HG03342 (cell line): Measurements from ENCODE around the gene TMEM175.

Source experiments
- ATAC-seq: cut with Tn5 transposase; IDR thresholded peaks from one replicate; pipeline ENCODE4 v1.9.1; 2021; ENCODE audit warnings: mild to moderate bottlenecking, moderate library complexity; ENCODE audit not compliant: unreplicated experiment

Gene TMEM175

DNA sequence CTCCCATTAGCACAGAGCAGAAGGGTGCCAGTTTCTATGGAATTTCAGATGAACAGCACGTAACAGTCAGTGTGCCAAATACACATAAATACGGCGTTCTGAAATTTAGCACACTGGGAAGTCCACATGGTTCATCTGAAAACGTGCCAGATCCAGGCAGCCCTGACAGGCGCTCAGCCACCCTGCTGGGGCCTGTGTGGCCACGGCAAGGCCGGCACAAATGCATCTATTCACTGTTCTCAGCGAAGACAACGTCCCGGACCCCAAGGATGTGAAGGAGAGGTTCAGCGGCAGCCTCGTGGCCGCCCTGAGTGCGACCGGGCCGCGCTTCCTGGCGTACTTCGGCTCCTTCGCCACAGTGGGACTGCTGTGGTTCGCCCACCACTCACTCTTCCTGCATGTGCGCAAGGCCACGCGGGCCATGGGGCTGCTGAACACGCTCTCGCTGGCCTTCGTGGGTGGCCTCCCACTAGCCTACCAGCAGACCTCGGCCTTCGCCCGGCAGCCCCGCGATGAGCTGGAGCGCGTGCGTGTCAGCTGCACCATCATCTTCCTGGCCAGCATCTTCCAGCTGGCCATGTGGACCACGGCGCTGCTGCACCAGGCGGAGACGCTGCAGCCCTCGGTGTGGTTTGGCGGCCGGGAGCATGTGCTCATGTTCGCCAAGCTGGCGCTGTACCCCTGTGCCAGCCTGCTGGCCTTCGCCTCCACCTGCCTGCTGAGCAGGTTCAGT is 25.5 kb downstream of the TMEM175 start:
- ATAC-seq, result no peak

DNA sequence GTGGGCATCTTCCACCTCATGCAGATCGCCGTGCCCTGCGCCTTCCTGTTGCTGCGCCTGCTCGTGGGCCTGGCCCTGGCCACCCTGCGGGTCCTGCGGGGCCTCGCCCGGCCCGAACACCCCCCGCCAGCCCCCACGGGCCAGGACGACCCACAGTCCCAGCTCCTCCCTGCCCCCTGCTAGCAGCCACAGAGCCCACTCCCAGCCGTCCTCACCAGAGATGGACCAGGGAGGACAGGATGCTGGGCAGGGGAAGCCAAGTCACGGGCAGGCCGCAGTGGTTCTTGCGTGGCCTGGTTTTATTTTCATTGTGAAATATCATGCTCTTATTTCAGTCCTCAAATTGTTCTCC is 26.0 kb downstream of the TMEM175 start:
- no peak for ATAC-seq

DNA sequence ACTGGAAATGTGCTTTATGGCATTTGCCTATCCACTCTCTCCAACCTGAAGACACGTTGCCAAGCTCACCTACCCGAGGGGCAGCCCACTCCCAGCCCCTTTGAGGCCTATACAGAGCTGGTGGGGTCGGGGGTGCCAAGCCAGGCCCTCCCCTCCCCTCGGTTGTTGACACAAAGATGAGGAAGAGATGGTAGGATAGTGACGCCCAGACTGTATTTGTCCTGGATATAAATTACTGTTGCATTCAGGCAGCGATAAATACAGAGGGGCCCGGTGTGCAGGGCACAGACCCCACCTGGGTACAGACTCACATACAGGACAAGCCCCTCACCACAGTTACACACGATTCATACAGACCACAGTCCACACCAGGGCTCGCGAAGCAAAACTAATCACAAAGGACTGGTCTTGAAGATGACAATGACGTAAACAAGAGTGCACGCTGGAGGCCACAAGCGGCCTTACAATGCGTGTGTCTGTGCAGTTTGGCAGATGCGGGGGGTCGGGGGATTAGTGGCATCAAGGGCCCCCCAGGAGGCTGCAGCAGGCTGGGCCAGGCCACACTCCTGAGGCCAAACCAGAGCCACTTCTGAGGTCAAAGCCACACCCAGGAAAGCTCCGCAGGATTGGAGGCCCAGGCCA is 26.6 kb downstream of the TMEM175 start:
- ATAC-seq, result no peak

DNA sequence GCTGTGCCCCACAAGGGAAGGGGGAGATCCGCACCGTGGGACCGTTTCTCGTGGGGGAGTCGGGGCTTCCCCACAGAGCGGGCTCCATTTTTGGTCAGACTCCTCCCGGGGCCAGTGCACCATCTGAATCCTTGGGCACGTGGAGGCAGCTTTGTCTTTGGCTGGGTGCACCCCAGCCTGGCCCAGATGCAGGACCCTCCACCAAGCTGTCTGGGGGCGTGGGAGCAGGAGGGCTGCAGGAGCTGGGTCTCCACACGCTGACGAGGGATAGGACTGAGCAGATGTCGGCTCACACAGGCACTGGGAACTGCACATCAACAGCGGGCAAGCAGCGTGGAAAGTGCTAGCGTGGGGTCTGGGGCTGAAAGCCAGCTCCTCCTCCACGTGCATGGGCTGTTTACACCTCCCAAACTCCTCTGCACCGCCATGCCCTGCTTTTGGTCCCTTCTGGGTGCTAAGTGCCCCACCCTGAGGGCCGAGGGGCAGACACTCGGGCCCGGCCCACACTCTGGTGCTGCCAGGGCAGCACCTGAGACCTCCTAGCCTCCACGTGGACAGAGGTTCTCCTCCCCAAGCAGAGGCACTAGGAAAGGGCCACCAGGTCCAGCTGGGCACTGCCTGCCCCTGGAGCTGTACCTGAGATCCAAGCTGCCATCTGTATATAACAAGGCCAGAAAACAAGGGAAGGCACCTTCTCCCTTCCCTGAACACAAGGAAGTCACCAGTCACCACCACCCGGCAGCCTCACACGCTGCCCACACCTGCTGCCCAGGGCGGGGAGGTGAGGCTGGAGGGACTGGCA is 27.3 kb downstream of the TMEM175 start:
- no peak for ATAC-seq

DNA sequence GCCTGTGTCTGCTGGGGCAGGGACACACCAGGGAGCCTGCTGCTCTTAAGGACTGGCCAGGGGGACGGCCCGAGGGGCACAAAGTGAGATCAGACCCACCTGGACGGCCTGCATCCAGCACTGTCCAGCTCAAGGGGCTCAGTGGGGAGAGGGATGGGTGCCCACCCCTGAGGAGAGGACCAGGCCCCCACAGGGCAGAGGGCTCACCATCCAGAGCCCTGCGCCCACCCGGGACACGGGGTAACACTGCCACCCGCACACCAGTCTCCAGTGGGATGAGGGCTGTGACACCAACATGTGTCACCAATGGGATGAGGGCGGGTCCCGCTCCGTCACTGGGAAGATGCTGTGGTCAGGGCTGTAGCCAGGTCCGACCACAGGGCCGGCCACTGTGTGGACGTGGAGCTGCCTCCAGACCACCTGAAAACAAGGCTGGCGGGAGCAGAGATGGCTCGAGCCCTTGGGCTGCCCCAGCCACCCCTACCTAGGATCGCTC is 27.9 kb downstream of the TMEM175 start:
- no peak for ATAC-seq

DNA sequence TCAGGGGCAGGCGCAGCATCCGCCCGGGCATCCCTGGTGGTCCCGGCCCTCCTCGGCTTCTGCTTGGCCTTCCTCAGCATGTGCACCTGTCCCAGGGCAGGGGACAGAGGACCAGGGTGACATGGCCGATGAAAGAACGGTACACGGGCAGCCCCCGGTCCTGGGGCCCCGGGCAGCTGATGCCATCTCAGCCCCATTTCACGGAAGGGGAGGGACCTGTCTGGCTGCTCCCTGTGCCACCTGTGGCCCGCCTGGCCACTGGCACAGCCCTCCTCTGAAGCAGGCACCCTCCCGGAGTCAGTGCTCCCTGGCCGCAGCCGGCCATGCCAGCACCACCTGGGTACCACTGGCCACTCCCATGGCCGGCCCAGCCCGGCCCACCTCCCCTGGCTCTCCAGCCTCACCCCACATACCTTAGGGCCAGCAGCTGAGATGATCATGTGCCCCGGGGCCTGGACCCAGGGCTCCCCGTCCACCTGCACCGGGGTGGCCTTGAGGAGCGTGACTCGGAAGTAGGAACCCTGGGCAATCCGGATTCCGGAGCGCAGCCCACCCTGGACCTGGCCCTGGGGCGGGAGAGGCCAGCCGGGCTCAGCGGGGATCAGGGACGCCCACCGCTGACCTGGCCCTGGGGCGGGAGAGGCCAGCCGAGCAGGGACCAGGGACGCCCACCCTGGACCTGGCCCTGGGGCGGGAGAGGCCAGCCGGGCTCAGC is 28.5 kb downstream of the TMEM175 start:
- ATAC-seq, result no peak

DNA sequence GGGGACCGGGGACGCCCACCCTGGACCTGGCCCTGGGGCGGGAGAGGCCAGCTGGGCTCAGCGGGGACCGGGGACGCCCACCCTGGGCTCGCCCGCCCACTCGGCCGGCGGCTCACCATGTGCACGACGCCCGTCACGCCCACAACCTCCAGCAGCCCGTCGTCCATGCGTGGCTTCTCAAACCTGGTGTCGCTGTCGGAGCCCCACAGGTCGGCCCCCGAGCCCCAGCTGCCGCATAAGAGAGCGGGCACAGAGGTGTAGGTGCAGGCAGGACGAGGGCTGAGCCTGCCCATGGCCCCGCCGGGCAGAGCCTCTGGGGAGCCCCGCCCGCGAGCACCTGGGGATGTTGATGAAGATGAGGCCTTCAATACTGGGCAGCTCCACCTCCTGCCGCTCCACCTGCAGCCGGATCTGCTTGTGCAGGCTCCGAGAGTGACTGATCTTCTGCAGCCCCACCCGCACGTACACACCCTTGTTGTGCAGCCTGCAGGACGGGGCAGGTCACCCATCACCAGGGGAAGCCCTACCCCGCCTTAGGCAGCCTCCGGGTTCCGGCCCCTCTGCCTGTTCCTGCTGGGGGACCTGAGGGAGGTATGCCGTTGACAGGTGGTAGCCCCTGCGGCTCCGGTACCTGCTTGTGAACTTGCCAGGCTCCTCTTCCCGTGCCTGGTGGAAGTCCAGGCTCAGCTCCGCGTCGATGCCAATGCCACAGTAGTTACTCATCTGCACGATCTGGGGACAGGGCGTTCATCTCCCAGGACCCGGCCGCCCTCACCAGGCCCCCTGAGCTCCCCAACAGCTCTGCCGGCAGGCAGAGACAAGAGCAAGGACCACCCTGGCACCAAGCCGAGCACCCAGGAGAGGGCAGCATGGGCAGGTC is 29.3 kb downstream of the TMEM175 start:
- no peak for ATAC-seq

DNA sequence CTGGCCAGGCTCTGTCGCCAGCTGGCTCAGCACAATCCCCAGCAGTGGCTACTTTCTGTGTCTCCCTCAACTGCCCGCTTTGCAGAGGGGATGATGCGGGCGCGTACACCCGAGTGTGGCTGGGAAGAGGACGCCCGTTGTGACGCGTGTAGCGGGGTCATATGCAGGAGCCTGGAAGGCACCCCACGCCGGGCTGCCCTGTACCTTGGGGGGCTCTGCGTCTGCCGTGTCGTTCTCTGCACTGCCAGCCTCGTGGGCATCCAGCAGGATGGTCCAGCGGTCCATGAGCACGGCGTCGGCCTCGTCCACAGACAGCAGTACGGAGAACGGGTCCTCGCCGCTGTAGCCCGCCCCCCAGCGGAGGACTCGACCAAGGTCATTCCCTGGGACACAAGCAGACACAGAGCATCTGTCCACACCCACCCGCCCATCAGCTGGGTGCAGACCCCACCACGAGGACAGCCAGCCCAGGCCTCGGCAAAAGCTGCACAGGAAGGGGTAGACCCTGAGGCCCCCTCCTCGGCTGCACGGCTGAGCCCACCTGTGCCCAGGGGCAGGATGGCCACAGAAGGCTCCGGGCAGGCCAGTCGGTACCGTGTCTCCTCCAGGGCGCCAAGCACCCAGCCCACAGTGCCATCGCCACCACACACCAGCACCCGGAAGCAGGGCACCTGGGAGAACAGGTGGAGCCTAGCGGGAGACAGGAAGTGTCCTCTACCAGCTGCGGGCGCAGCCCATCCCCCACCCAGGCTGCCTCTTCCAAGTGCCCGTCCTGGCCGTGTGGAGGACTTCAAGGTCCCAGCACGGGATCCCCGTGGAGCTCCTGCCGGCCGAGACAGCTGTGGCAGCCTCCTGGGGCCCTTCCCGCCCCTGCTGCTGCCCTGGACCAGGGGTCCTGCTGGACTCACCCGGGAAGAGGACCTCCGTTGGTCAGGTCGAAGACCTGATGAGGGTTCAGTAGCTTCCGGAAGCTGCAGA is 30.3 kb downstream of the TMEM175 start:
- no peak for ATAC-seq

DNA sequence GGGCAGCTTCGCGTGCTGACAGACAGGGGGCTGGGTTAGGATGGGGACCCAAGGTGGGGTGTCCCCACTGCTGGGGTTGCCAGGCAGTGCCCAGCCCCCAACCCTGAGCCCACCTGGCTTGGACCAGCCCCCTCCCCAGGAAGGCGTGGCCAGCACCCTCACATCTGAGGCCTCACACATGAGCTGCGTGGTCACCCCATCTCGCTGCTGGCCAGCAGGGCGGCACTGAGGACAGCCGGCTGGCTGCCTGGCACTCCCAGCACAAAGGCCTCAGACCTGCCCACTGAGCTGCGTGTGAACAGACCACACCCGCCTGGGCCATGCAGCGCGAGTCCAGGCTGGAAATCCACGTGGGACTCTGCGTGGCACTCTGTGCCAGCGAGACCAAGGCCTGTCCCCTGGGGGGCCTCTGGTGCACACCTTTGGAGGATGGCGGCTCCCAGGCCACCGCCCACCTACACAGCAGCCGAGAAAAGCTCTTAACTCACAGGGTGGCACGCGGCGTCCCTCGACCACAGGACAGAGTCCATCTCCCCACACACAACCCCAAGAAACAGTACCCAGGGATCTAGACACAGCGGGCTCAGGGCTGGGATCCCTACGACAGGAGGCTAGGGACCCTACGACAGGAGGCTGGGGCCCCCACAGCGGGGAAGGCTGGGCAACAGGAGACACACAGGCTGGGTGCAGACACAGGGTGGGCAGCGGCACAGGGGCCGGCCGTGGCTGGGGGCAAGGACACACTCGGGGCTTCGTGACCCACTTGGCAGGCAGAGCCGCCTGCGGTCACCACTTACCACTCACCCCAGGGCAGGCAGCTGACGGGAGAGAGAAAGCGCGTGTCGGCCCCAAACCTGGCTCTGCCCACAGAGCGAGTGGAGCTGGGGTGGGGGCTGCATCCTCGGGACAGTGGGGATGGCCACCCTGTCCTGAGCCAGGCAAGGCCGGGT is 31.3 kb downstream of the TMEM175 start:
- no peak for ATAC-seq

DNA sequence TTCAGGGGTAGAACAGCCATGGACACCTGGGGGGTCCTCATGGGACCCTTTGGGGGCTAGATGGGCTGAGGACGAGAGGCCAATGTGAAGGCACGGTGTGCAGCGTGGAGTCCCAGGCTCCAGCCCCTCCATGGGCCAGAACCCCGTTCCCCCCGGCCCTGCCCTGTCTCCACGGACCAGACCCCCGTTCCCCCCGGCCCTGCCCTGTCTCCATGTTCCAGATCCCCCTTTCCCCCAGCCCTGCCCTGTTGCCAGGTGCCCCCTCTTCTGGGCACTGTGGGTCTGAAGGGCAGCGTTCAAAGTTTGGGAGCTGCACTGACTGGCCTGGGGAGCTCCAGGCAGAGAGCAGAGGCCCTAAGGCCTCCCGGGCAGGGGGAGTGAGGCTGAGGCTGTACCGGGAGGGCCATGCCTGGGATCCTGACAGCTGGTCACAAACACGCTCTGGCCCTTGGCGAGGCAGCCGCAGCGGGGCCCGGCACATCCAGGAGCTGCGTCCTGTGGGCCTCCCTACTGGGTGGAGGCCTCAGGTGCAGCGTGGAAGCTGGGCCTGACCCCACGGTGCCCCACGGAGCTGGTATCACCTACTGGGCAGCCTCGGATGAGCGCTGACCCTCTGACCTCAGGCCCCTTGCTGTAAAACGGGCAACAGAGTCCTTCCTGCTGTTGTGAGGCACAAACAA is 32.2 kb downstream of the TMEM175 start:
- ATAC-seq, result no peak

DNA sequence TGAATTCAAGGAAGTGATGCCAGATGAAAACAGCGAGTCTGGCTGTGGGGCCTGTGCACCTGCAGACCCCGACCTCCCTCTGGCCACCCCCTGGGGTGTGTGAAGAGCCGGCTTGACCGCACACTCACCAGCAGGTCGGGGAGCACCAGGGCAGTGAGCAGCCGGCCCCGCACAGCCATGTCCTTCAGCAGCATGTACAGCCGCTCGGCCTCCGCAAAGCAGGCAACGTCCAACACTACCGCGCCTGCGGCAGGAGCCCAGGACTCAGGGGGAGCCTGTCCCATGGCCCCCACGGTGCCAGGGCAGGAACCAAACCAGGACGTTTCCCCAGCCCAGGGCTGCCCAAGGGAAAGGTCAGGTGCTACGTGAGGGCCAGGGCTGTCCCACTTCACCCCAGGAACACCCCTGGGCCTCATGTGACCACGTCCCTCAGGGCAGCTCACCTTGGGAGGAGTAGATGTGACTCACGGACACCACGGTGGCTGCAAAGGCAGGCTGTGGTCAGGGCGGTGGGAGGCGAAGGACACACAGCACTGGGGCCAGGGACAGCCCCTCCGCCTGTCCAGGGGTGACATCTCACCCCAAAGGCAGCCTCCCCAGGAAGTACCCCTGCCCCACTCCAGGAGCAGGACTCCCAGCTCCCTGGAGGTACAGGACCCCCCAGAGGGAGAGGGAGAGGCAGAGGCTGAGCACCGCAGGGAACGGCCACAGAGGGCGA is 32.9 kb downstream of the TMEM175 start:
- ATAC-seq, result no peak

DNA sequence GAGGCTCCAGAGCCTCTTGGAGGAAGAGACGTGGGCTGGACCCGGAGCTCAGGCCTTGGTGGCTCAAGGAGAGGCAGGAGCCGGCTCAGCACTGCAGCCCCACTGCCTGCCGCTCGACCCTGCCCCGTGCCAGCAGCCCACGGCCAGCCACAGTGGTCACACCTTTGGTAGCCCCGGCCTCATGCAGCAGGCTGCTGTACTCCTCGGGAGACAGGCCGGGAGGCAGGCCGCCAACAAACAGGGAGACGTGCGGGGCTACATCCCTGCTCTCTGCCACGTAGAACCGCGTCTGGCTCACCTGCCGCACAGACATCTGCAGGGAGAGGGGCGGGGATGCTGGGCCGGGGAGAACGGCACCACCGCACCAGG is 33.5 kb downstream of the TMEM175 start:
- no peak for ATAC-seq

DNA sequence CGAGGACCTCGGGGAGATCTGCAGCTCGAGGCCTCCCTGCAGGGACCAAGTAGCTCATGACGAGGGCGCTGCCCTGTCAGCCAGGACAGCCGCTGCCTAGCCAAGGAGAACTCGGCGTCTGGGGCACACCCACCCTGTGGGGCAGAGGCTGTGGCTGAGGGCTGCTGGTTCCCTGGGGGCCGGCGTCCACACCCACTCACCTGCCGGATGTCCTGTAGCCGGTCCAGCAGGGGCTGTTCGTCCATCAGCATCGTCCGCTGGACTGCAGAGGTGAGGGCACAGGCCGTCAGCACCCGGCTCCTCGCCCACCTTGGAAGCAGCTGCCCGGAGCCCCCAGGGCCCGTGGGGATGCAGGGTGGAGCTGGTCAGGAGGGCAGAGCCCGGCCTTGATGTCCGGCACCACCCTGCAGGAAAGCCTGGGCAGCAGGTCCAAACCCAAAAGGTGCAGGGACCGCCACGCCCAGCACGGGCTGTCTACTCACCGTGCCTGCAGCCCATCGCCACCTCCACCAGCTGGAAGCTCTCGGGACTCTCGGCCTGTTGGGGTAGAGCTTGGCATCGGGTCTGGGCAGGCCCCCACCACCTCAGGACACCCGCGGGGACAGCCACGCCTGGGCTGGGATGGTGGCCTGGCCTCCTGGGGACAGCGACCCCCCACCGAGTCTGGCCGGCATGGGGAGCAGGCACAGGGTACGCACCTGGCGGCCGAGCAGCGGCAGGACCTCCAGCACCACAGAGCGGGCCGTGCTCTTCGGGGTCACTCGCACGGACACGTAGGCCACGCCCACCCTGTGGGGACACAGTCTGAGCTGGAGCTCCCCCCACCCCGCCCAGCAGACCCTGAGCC is 34.2 kb downstream of the TMEM175 start:
- ATAC-seq, result no peak

DNA sequence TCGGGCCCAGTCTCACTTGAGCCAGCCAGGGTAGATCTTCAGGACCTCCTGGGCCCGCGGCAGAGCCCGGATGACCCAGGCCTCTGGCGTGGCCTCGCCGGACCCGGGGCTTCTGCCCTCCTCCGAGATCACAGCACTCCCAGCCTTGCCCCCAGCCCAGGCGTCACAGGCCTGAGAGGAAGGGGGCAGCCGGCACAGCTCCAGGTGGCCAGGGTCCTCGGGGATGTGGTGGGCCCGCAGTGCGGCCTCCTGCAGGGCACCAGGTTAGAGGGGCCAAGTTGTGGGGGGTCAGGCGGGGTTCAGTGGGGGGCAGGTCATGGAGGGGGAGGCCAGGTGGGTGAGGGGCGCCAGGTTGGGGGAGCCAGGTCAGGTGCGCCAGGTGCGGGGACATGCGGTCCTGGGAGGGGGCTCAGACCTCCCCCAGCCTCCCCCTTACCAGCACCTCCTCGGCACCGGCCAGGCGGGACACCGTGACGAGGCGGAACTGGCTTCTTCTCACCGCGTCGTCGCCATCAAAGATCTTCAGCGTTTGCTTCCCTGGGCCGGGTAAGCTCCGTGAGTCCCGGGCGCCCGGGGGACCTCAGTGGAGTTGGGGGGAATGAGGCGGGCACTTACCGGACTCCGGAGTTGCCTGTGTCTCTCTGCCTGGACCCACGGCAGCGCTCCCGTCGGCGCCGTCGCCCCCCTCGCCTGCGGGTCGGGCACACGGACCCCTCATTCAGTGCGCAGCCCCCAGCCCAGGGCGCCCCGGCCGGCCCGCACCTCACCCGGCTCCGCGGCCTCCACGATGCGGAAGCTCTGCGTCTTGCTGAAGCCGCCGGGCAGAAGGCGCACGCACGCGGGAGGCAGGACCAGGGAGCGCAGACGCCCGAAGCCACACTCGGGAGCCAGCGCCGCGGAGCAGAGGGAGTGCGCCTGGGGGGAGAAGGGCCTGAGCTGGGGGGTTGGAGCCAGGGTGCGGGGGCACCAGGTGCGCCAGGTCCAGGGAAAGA is 35.1 kb downstream of the TMEM175 start:
- no peak for ATAC-seq

DNA sequence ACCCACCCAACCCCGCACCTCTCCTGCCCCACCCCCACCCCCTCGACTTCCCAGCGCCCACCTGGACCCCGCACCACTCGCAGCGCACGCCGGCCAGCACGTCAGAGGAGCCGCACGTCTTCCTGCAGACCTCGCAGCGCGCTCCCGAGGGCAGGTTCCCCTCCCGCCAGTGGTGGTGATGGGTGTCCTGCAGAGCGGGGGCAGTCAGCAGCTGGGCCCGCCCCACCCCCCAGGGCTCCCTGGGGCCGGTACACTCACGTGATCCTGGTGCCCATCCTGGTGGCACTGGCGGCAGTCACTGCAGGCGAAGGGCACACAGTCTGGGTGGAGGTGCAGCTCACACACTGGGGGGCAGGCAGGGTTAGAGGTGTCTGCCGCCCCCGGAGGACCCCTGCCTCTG is 36.0 kb downstream of the TMEM175 start:
- no peak for ATAC-seq
